PC-3 (cell line): ENCODE measurements around the gene ZNF385A. TPM values are rescaled to one million over a fixed set of nuclear protein-coding genes. Genes with fewer than 3 reads are reported as not detected.
A peak's percentile ranks its signal among the peaks of the same experiment; 100 is the strongest.

Experiments
- ATAC-seq: fragments of 200-7000 bp; cut with Tn5 transposase; 2 replicates; pipeline ENCODE4 v1.9.1; 2020; ENCODE audit warnings: mild to moderate bottlenecking, moderate library complexity
- BruUV-seq: library from RNA; stranded (reverse); fragments of 400-500 nt; replicated peaks from 2 replicates; lab custom pipeline; 2021; lab: Mats Ljungman, UMichigan
- CTCF ChIA-PET: fragments of 300-600 bp; sonication (Branson Sonifier 250); formaldehyde crosslinking; loops from one replicate; lab custom pipeline; 2022; ENCODE audit warnings: antibody characterized with exemption; lab: Charles Lee
- POLR2A ChIA-PET: fragments of 300-600 bp; sonication (Branson Sonifier 250); formaldehyde crosslinking; loops from one replicate; lab custom pipeline; 2022; ENCODE audit warnings: antibody characterized with exemption; ENCODE audit not compliant: unreplicated experiment; lab: Charles Lee
- DNase-seq: peaks from one replicate; pipeline ENCODE4 v3.0.0-alpha.2; 2015
- H2AFZ ChIP-seq: fragments of 300-600 bp; sonication (generic); 2 replicates; pipeline ENCODE4 v1.6.0; 2016; ENCODE audit warnings: antibody characterized with exemption, low read length
- H3F3A ChIP-seq: fragments of 300-600 bp; sonication (generic); one replicate; pipeline ENCODE4 v1.6.0; 2017; ENCODE audit warnings: antibody characterized with exemption, low read length, control low read depth, mild to moderate bottlenecking; ENCODE audit not compliant: unreplicated experiment
- H3K27ac ChIP-seq: fragments of 300-600 bp; sonication (generic); 2 replicates; pipeline ENCODE4 v1.5.1; 2016; ENCODE audit warnings: mild to moderate bottlenecking, low read length
- H3K27me3 ChIP-seq: fragments of 300-600 bp; sonication (generic); 2 replicates; pipeline ENCODE4 v1.6.1; 2016; ENCODE audit warnings: low read length, mixed read lengths
- H3K36me3 ChIP-seq: fragments of 300-600 bp; sonication (generic); 2 replicates; pipeline ENCODE4 v1.6.1; 2016; ENCODE audit warnings: low read depth, mixed run types, low read length, mixed read lengths
- H3K4me1 ChIP-seq: fragments of 300-600 bp; sonication (generic); 2 replicates; pipeline ENCODE4 v1.5.1; 2016; ENCODE audit warnings: low read length; ENCODE audit not compliant: insufficient read depth
- H3K4me2 ChIP-seq: fragments of 300-600 bp; sonication (generic); 2 replicates; pipeline ENCODE4 v1.6.0; 2016; ENCODE audit warnings: low read length
- H3K4me3 ChIP-seq: fragments of 300-600 bp; sonication (generic); 2 replicates; pipeline ENCODE4 v1.5.1; 2016; ENCODE audit warnings: mild to moderate bottlenecking, low read length, mixed read lengths
- H3K79me2 ChIP-seq: fragments of 300-600 bp; sonication (generic); 2 replicates; pipeline ENCODE4 v1.6.1; 2017; ENCODE audit warnings: low read length, mixed read lengths
- H3K9ac ChIP-seq: fragments of 300-600 bp; sonication (generic); 2 replicates; pipeline ENCODE4 v1.6.0; 2016; ENCODE audit warnings: mild to moderate bottlenecking, low read length
- H3K9me2 ChIP-seq: fragments of 300-600 bp; sonication (generic); replicated peaks from 2 replicates; pipeline ENCODE4 v1.6.1; 2016; ENCODE audit warnings: mixed run types, low read length, mixed read lengths
- H3K9me3 ChIP-seq: fragments of 300-600 bp; sonication (generic); 2 replicates; pipeline ENCODE4 v1.6.1; 2016; ENCODE audit warnings: low read length, mixed read lengths
- H4K20me1 ChIP-seq: fragments of 300-600 bp; sonication (generic); 2 replicates; pipeline ENCODE4 v1.6.1; 2016; ENCODE audit warnings: low read length, mixed read lengths
- EZH2 ChIP-seq: fragments of 300-600 bp; sonication (generic); IDR thresholded peaks from one replicate; pipeline ENCODE4 v1.6.1; 2017; ENCODE audit warnings: antibody characterized with exemption, mild to moderate bottlenecking, low read length; ENCODE audit not compliant: unreplicated experiment
- EZH2phosphoT487 ChIP-seq: fragments of 300-600 bp; sonication (generic); IDR thresholded peaks from 2 replicates; pipeline ENCODE4 v1.6.1; 2018; ENCODE audit warnings: mild to moderate bottlenecking, antibody characterized with exemption, low read length, borderline replicate concordance
- intact Hi-C: fragments of 100-400 bp; cut with micrococcal nuclease; formaldehyde crosslinking; loops from 2 replicates; pipeline ENCODE4 v1.9.0; 2023
- total RNA-seq: library from RNA; depleted of rRNA; stranded (reverse); fragments of >200 nt; gene quantifications from 2 replicates; pipeline ENCODE4 v1.2.3, GENCODE V29; 2014
- TF ChIP-seq, protein P1 (sequence below): fragments of 300-600 bp; sonication (generic); conservative IDR thresholded peaks from 2 replicates; pipeline ENCODE4 v1.5.1; 2017; ENCODE audit warnings: antibody characterized with exemption, low read depth, mild to moderate bottlenecking, low read length

The ZNF385A gene
- total RNA-seq, 1 experiment from 2014 or later = 1.8 TPM

GRCh38 chr12:54373649-54374561, 10.6 kb downstream of the ZNF385A start:
- H3K27me3 ChIP-seq = no peaks in the 10 kb centered on the region
- TF ChIP-seq EZH2phosphoT487 (no peak), EZH2 (no peak)
- TF ChIP-seq, protein P1, sequence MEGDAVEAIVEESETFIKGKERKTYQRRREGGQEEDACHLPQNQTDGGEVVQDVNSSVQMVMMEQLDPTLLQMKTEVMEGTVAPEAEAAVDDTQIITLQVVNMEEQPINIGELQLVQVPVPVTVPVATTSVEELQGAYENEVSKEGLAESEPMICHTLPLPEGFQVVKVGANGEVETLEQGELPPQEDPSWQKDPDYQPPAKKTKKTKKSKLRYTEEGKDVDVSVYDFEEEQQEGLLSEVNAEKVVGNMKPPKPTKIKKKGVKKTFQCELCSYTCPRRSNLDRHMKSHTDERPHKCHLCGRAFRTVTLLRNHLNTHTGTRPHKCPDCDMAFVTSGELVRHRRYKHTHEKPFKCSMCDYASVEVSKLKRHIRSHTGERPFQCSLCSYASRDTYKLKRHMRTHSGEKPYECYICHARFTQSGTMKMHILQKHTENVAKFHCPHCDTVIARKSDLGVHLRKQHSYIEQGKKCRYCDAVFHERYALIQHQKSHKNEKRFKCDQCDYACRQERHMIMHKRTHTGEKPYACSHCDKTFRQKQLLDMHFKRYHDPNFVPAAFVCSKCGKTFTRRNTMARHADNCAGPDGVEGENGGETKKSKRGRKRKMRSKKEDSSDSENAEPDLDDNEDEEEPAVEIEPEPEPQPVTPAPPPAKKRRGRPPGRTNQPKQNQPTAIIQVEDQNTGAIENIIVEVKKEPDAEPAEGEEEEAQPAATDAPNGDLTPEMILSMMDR = no peak
- no peaks in the 10 kb centered on the region for H3K79me2 ChIP-seq
- no peaks in the 10 kb centered on the region for H3K9me3 ChIP-seq
- no peaks in the 10 kb centered on the region for H3K36me3 ChIP-seq
- POLR2A ChIA-PET = no interaction called here
- H3K9me2 ChIP-seq = no peaks in the 10 kb centered on the region
- peak overlapping the region; percentile 47 for H3K4me2 ChIP-seq
- BruUV-seq = TSS peak; percentile 32
- H2AFZ ChIP-seq = no peak overlapping the region
- peak; percentile 9 for ATAC-seq
- intact Hi-C loops = no loop called here
- H4K20me1 ChIP-seq = no peaks in the 10 kb centered on the region
- CTCF ChIA-PET = interaction anchor here (0.6 kb wide), 1 partner anchor 1600 kb away, joined by 5 read pairs; no protein-coding TSS in a partner anchor
- H3K27ac ChIP-seq = peak overlapping the region; percentile 90
- H3K9ac ChIP-seq = peak overlapping the region; percentile 67
- H3K4me1 ChIP-seq = peaks cover 32% of the 10 kb centered on the region
- peak overlapping the region; percentile 7; the same call in 1 of the 2 replicates for H3K4me3 ChIP-seq
- no peaks in the 10 kb centered on the region for H3F3A ChIP-seq
- peak; percentile 61 for DNase-seq

DNA sequence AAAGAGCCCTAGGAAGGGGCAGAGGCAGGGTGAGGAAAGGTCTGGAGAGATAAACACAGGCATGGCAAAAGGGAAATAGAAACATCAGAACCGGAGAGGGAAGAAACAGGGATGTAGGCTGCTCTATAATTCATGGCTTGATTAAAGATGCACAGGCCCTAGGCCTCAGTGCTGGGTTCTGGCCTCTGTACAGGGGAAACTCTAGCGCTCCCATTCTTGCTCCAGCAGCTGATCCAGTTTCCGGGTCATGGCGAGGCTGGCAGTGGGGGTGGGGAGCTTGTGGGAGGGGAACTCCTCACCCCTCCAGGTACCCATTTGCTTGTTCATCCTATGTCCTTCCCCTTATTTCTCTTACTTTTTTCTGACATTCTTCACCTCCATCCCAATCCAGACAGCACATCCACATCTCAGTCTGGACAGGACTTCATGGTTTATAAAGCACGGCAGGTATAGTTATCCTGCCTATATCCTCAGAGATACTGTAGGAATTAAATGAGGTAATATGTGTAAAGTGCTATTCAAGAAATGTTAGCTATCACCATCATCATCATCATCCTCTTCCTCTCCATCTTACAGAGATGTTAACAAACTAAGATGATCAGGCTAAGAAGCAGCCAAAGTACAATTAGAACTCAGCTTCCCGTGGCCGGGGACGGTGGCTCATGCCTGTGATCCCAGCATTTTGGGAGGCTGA, 12.3 kb downstream of the ZNF385A start:
- H3K36me3 ChIP-seq = no peaks in the 10 kb centered on the region
- no peak overlapping the region for H3K4me3 ChIP-seq
- ChIA-PET POLR2A (no interaction called here), CTCF (no interaction called here)
- DNase-seq (no peak), ATAC-seq (no peak)
- H3K9me2 ChIP-seq = no peaks in the 10 kb centered on the region
- no peaks in the 10 kb centered on the region for H3F3A ChIP-seq
- no peak overlapping the region for H2AFZ ChIP-seq
- TF ChIP-seq EZH2phosphoT487 (no peak), EZH2 (no peak)
- TF ChIP-seq, protein P1 = no peak
- BruUV-seq = no TSS peak
- peaks cover 28% of the 10 kb centered on the region for H3K4me1 ChIP-seq
- no peaks in the 10 kb centered on the region for H3K27me3 ChIP-seq
- no peak overlapping the region for H3K9ac ChIP-seq
- no peaks in the 10 kb centered on the region for H3K9me3 ChIP-seq
- no peaks in the 10 kb centered on the region for H4K20me1 ChIP-seq
- no peaks in the 10 kb centered on the region for H3K79me2 ChIP-seq
- H3K27ac ChIP-seq = peak overlapping the region; percentile 90; the same call in 1 of the 2 replicates
- intact Hi-C loops = no loop called here
- no peak overlapping the region for H3K4me2 ChIP-seq
